Endothelial cell of umbilical vein (primary cell): ENCODE measurements around the gene SLC5A12.

Experiments
- EZH2 ChIP-seq: IDR thresholded peaks from 2 replicates; pipeline ENCODE4 v1.6.1; 2012; ENCODE audit warnings: borderline replicate concordance, low read depth, mild to moderate bottlenecking, moderate library complexity, low read length, inconsistent platforms; ENCODE audit not compliant: severe bottlenecking
- FOS ChIP-seq: IDR thresholded peaks from 2 replicates; pipeline ENCODE4 v1.6.1; 2011; ENCODE audit warnings: mild to moderate bottlenecking, low read length, moderate library complexity, borderline replicate concordance; ENCODE audit not compliant: insufficient read depth
- GATA2 ChIP-seq: IDR thresholded peaks from 2 replicates; pipeline ENCODE4 v1.7.0; 2011; ENCODE audit warnings: low read depth, mild to moderate bottlenecking, moderate library complexity, mixed read lengths, low read length; ENCODE audit not compliant: insufficient read length, insufficient read depth
- JUN ChIP-seq: IDR thresholded peaks from 2 replicates; pipeline ENCODE4 v1.6.1; 2011; ENCODE audit warnings: borderline replicate concordance, low read depth; ENCODE audit not compliant: insufficient read length, insufficient read depth
- MYC ChIP-seq: IDR thresholded peaks from one replicate; pipeline ENCODE4 v1.6.1; 2011; ENCODE audit warnings: mild to moderate bottlenecking, low read depth, low read length
- POLR2A ChIP-seq: IDR thresholded peaks from 2 replicates; pipeline ENCODE4 v1.6.1; 2012; ENCODE audit warnings: low read depth, mild to moderate bottlenecking, control low read depth, low read length
- POLR2AphosphoS5 ChIP-seq: IDR thresholded peaks from 2 replicates; pipeline ENCODE4 v1.6.1; 2012; ENCODE audit warnings: low read depth, mild to moderate bottlenecking, control low read depth, low read length, moderate library complexity; ENCODE audit not compliant: insufficient read depth
- TF ChIP-seq, protein P1 (sequence below), 2 donors: IDR thresholded peaks; 1 replicate in 1 of 2; 2 replicates in 1 of 2; pipeline ENCODE4 v1.5.1; 2011; ENCODE audit warnings: low read length in 2 of 2, mild to moderate bottlenecking in 2 of 2, moderate library complexity in 2 of 2, control low read depth in 1 of 2, inconsistent platforms in 1 of 2, low read depth in 1 of 2; ENCODE audit not compliant: insufficient read depth in 1 of 2; ENCODE audit errors: extremely low read depth in 1 of 2
- TF ChIP-seq, protein P2 (sequence below): IDR thresholded peaks from 2 replicates; pipeline ENCODE4 v1.6.1; 2011; ENCODE audit not compliant: insufficient read depth, insufficient read length

DNA sequence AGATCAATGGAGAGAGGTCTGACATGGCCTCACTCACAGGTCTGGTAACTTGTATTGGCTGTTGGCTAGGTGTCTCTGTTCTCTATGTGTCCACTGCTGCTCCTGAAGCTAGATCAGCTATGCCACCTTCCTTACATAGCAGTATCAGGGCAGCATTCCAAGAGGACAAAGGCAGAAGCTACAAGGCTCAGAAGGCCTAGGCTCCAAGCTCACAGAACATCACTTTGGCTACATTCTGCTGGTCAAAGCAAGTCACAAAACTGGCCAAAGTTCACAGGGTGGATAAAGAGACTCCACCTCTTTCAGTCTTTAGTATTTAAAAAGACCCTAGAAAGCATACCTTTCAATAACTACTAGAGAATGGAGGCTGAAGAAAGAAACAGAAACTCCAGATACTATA lies 4.1 kb downstream of the SLC5A12 start:
- TF ChIP-seq, protein P1, sequence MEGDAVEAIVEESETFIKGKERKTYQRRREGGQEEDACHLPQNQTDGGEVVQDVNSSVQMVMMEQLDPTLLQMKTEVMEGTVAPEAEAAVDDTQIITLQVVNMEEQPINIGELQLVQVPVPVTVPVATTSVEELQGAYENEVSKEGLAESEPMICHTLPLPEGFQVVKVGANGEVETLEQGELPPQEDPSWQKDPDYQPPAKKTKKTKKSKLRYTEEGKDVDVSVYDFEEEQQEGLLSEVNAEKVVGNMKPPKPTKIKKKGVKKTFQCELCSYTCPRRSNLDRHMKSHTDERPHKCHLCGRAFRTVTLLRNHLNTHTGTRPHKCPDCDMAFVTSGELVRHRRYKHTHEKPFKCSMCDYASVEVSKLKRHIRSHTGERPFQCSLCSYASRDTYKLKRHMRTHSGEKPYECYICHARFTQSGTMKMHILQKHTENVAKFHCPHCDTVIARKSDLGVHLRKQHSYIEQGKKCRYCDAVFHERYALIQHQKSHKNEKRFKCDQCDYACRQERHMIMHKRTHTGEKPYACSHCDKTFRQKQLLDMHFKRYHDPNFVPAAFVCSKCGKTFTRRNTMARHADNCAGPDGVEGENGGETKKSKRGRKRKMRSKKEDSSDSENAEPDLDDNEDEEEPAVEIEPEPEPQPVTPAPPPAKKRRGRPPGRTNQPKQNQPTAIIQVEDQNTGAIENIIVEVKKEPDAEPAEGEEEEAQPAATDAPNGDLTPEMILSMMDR (IDR thresholded peaks at IDR 0.05; ENCODE audit: extremely low read depth in 1 of 2, insufficient read depth in 1 of 2, low read depth in 1 of 2, low read length in 2 of 2): no peak
- TF ChIP-seq, protein P2, sequence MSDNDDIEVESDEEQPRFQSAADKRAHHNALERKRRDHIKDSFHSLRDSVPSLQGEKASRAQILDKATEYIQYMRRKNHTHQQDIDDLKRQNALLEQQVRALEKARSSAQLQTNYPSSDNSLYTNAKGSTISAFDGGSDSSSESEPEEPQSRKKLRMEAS: no peak
- no peak for TF ChIP-seq POLR2AphosphoS5
- TF ChIP-seq JUN: no peak
- TF ChIP-seq POLR2A: no peak
- TF ChIP-seq EZH2: no peak
- no peak for TF ChIP-seq MYC
- TF ChIP-seq GATA2: no peak
- TF ChIP-seq FOS: no peak
